Upper lobe of right lung (tissue), 1 donor: ENCODE measurements around the gene HOXD13. TPM values are rescaled to one million over a fixed set of nuclear protein-coding genes. Genes with fewer than 3 reads are reported as not detected.
A peak's percentile ranks its signal among the peaks of the same experiment; 100 is the strongest.

Source experiments
- ATAC-seq: fragments of 200-7000 bp; cut with Tn5 transposase; one replicate; pipeline ENCODE4 v1.9.1; 2020; ENCODE audit warnings: mild to moderate bottlenecking, moderate library complexity
- DNase-seq: peaks from one replicate; pipeline ENCODE4 v3.0.0-alpha.2; 2020
- H3K27ac ChIP-seq: fragments of 200-600 bp; one replicate; pipeline ENCODE4 v1.8.0; 2022
- H3K27me3 ChIP-seq: fragments of 200-600 bp; one replicate; pipeline ENCODE4 v1.8.0; 2022; ENCODE audit warnings: mild to moderate bottlenecking
- H3K36me3 ChIP-seq: fragments of 200-600 bp; one replicate; pipeline ENCODE4 v1.8.0; 2022
- H3K4me1 ChIP-seq: fragments of 200-600 bp; one replicate; pipeline ENCODE4 v1.8.0; 2022
- H3K4me3 ChIP-seq: fragments of 200-600 bp; one replicate; pipeline ENCODE4 v1.8.0; 2022; ENCODE audit warnings: mild to moderate bottlenecking
- H3K9me3 ChIP-seq: fragments of 200-600 bp; one replicate; pipeline ENCODE4 v1.8.0; 2022
- CTCF ChIP-seq: fragments of 200-600 bp; IDR thresholded peaks from one replicate; pipeline ENCODE4 v1.8.0; 2022; ENCODE audit warnings: antibody characterized with exemption
- intact Hi-C: fragments of 100-400 bp; cut with DNase I; formaldehyde crosslinking; loops from one replicate; pipeline ENCODE4 v1.11.0; 2022
- total RNA-seq: library from RNA; stranded (reverse); fragmentation: NEBNext Ultra II Directional; extraction: Animal tissue kit (Norgen Biotek cat#: 25700); gene quantifications from one replicate; pipeline ENCODE4 v1.2.1, GENCODE V29; 2021
- donor health status: DM: no; HTN: yes; CAD: no; lungs with severe emphysema.

The HOXD13 gene
- total RNA-seq, 1 donor from 2014 or later: not detected

GRCh38 chr2:176094349-176094748 is 1.8 kb downstream of the HOXD13 start:
- no peak for ATAC-seq
- intact Hi-C loops: no loop called here
- Histone ChIP-seq H3K4me1 (peaks cover 25% of the 10 kb centered on the region), H3K9me3 (no peaks in the 10 kb centered on the region), H3K27ac (no peak overlapping the region), H3K36me3 (no peaks in the 10 kb centered on the region), H3K27me3 (peaks cover 99% of the 10 kb centered on the region), H3K4me3 (no peak overlapping the region)
- no peak for TF ChIP-seq CTCF
- DNase-seq: no peak

- ATAC-seq (no peak), DNase-seq (no peak)
- Histone ChIP-seq H3K27ac (no peak overlapping the region), H3K27me3 (peaks cover 99% of the 10 kb centered on the region), H3K4me1 (peaks cover 25% of the 10 kb centered on the region), H3K9me3 (no peaks in the 10 kb centered on the region), H3K36me3 (no peaks in the 10 kb centered on the region), H3K4me3 (no peak overlapping the region)
- no peak for TF ChIP-seq CTCF
- intact Hi-C loops: no loop called here
These were observed 2.9 kb downstream of the HOXD13 start for GRCh38 chr2:176095421-176095820.

- Histone ChIP-seq H3K4me3 (peak overlapping the region; percentile 45), H3K4me1 (peaks cover 25% of the 10 kb centered on the region), H3K36me3 (no peaks in the 10 kb centered on the region), H3K27ac (no peak overlapping the region), H3K9me3 (no peaks in the 10 kb centered on the region), H3K27me3 (peaks cover 99% of the 10 kb centered on the region)
- TF ChIP-seq CTCF: no peak
- DNase-seq: no peak
- ATAC-seq: no peak
- intact Hi-C loops: no loop called here
These were observed 3.9 kb downstream of the HOXD13 start for GRCh38 chr2:176096243-176096985.

GRCh38 chr2:176096986-176097819 is 4.7 kb downstream of the HOXD13 start:
- Histone ChIP-seq H3K36me3 (no peaks in the 10 kb centered on the region), H3K4me3 (peak overlapping the region; percentile 45), H3K27ac (no peak overlapping the region), H3K9me3 (no peaks in the 10 kb centered on the region), H3K27me3 (peaks cover 99% of the 10 kb centered on the region), H3K4me1 (peaks cover 23% of the 10 kb centered on the region)
- intact Hi-C loops: no loop called here
- peak; percentile 86 for TF ChIP-seq CTCF
- ATAC-seq: peak; percentile 90
- DNase-seq: peak; percentile 80

- Histone ChIP-seq H3K4me1 (peaks cover 20% of the 10 kb centered on the region), H3K9me3 (no peaks in the 10 kb centered on the region), H3K36me3 (no peaks in the 10 kb centered on the region), H3K27ac (no peak overlapping the region), H3K27me3 (peaks cover 99% of the 10 kb centered on the region), H3K4me3 (no peak overlapping the region)
- no peak for TF ChIP-seq CTCF
- ATAC-seq: no peak
- DNase-seq: no peak
- intact Hi-C loops: no loop called here
These were observed 5.4 kb downstream of the HOXD13 start for GRCh38 chr2:176097820-176098365.
